A549 (cell line): ENCODE results near the gene SH3RF3.

Experiments
- EP300 ChIP-seq, 2 experiments: fragments of >200 bp; sonication (Bioruptor Twin); formaldehyde crosslinking; IDR thresholded peaks; 2 replicates in 1 of 2; 3 replicates in 1 of 2; pipeline ENCODE4 v1.6.1; 2016 to 2017
- HEYL ChIP-seq: fragments of 250-450 bp; sonication (Bioruptor Pico); IDR thresholded peaks from 2 replicates; pipeline ENCODE4 v1.8.0; 2021; ENCODE audit warnings: mild to moderate bottlenecking, moderate library complexity
- NR3C1 ChIP-seq: fragments of >200 bp; sonication (Bioruptor Twin); formaldehyde crosslinking; IDR thresholded peaks from 3 replicates; pipeline ENCODE4 v1.6.1; 2017
- POLR2A ChIP-seq: IDR thresholded peaks from 2 replicates; pipeline ENCODE4 v1.6.1; 2012; ENCODE audit warnings: mild to moderate bottlenecking, low read length
- POLR2AphosphoS2 ChIP-seq: conservative IDR thresholded peaks from 2 replicates; pipeline ENCODE4 v1.6.1; 2012; ENCODE audit warnings: low read length, improper control_type of control experiment, inconsistent platforms
- RAD21 ChIP-seq, 2 experiments: fragments of >200 bp in 1 of 2; sonication (Bioruptor Twin) in 1 of 2; formaldehyde crosslinking in 1 of 2; IDR thresholded peaks in 1 of 2; conservative IDR thresholded peaks in 1 of 2; 2 replicates in 1 of 2; 3 replicates in 1 of 2; pipeline ENCODE4 v1.6.1; 2012 to 2018; ENCODE audit warnings: inconsistent platforms in 1 of 2
- RARB ChIP-seq: fragments of 250-450 bp; sonication (Bioruptor Pico); IDR thresholded peaks from 2 replicates; pipeline ENCODE4 v1.8.0; 2021; ENCODE audit warnings: mild to moderate bottlenecking, moderate library complexity
- RCOR1 ChIP-seq: fragments of 150-350 bp; IDR thresholded peaks from 2 replicates; pipeline ENCODE4 v1.6.1; 2014; ENCODE audit warnings: antibody characterized with exemption, low read length, low read depth
- SMC3 ChIP-seq: fragments of >200 bp; sonication (Bioruptor Twin); formaldehyde crosslinking; IDR thresholded peaks from 3 replicates; pipeline ENCODE4 v1.6.1; 2018; ENCODE audit warnings: inconsistent platforms
- ZFP36 ChIP-seq: fragments of 450-650 bp; IDR thresholded peaks from 2 replicates; pipeline ENCODE4 v1.6.1; 2014; ENCODE audit warnings: borderline replicate concordance; ENCODE audit not compliant: partially characterized antibody
- ZNF302 ChIP-seq: fragments of 250-450 bp; sonication (Bioruptor Pico); IDR thresholded peaks from 2 replicates; pipeline ENCODE4 v1.9.0; 2021; ENCODE audit warnings: inconsistent platforms, mild to moderate bottlenecking, moderate library complexity
- TF ChIP-seq, protein P1 (sequence below): fragments of >200 bp; sonication (Bioruptor Twin); formaldehyde crosslinking; IDR thresholded peaks from 3 replicates; pipeline ENCODE4 v1.6.1; 2016
- TF ChIP-seq, protein P2 (sequence below): fragments of >200 bp; sonication (Bioruptor Twin); formaldehyde crosslinking; IDR thresholded peaks from 3 replicates; pipeline ENCODE4 v1.5.1; 2016
- TF ChIP-seq, protein P3 (sequence below): IDR thresholded peaks from 2 replicates; pipeline ENCODE4 v1.6.1; 2012

DNA sequence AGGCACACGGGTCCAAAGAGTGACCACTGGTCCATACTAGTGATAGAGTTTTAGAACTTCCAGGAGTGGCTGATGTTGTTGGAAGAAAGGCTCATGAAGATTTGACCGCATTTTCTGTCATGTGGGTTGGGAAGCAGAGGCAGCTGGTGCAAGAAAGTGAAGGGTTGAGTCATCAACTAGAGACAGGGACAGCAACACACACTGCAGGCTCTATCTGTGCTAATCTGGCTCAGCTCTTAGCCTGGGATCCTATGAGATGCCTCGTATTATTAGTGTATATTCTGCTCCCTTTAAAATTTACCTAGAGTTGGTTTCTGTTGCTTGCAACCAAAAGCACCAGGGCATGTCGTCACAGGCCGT is 2.5 kb upstream of the SH3RF3 start:
- TF ChIP-seq, protein P1, sequence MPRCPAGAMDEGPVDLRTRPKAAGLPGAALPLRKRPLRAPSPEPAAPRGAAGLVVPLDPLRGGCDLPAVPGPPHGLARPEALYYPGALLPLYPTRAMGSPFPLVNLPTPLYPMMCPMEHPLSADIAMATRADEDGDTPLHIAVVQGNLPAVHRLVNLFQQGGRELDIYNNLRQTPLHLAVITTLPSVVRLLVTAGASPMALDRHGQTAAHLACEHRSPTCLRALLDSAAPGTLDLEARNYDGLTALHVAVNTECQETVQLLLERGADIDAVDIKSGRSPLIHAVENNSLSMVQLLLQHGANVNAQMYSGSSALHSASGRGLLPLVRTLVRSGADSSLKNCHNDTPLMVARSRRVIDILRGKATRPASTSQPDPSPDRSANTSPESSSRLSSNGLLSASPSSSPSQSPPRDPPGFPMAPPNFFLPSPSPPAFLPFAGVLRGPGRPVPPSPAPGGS: no peak
- TF ChIP-seq POLR2AphosphoS2 (no peak), POLR2A (no peak), NR3C1 (no peak), EP300 (IDR thresholded peaks at IDR 0.05) (no peak), HEYL (CRISPR knock-in tag) (no peak), ZNF302 (CRISPR knock-in tag) (no peak), RCOR1 (no peak), RARB (CRISPR knock-in tag) (no peak), RAD21 (conservative IDR thresholded peaks at IDR 0.05 in 1 of 2, IDR thresholded peaks at IDR 0.05 in 1 of 2) (no peak), ZFP36 (no peak), SMC3 (no peak)
- TF ChIP-seq, protein P2, sequence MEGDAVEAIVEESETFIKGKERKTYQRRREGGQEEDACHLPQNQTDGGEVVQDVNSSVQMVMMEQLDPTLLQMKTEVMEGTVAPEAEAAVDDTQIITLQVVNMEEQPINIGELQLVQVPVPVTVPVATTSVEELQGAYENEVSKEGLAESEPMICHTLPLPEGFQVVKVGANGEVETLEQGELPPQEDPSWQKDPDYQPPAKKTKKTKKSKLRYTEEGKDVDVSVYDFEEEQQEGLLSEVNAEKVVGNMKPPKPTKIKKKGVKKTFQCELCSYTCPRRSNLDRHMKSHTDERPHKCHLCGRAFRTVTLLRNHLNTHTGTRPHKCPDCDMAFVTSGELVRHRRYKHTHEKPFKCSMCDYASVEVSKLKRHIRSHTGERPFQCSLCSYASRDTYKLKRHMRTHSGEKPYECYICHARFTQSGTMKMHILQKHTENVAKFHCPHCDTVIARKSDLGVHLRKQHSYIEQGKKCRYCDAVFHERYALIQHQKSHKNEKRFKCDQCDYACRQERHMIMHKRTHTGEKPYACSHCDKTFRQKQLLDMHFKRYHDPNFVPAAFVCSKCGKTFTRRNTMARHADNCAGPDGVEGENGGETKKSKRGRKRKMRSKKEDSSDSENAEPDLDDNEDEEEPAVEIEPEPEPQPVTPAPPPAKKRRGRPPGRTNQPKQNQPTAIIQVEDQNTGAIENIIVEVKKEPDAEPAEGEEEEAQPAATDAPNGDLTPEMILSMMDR: no peak
- TF ChIP-seq, protein P3, sequence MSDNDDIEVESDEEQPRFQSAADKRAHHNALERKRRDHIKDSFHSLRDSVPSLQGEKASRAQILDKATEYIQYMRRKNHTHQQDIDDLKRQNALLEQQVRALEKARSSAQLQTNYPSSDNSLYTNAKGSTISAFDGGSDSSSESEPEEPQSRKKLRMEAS: no peak
